ENCODE measurements around the gene SPATS2L. TPM values are rescaled to one million over a fixed set of nuclear protein-coding genes. Genes with fewer than 3 reads are reported as not detected.

SPATS2L gene
- polyA plus RNA-seq, 2 of the 4 experiments (the other 2 are of a cell fraction) = 85.2 to 202 TPM

- Histone ChIP-seq H3K27ac (0 out of 6 replicates have a peak overlapping the region, but pooled peaks of 1 of the 2 experiments have one; percentile 9), H3K4me3 (no peak overlapping the region), H3K4me1 (peaks cover 41% of the 10 kb centered on the region), H3K4me2 (peak overlapping the region; percentile 53), H3K9me3 (no peaks in the 10 kb centered on the region)
- no peak for DNase-seq (ENCODE audit: low read depth in 1 of 2, low spot score in 1 of 2)
- ChIA-PET POLR2A (no interaction called here), CTCF (no interaction called here)
- WGBS (ENCODE audit: missing lambda C conversion rate) = 50% methylated on average over 3 of the region's 3 CpGs
- 0 out of 6 replicates have a peak, but pooled peaks of 1 of the 2 experiments have one; percentile 20 for ATAC-seq
- no peak for FAIRE-seq
- no peak for TF ChIP-seq NR3C1 (IDR thresholded peaks at IDR 0.05)
- no peak for TF ChIP-seq FOXS1 (CRISPR knock-in tag; IDR thresholded peaks at IDR 0.05)
- TF ChIP-seq FOSB (CRISPR knock-in tag; IDR thresholded peaks at IDR 0.05) = no peak
- TF ChIP-seq HOXB5 (CRISPR knock-in tag; IDR thresholded peaks at IDR 0.05) = no peak
Observed at GRCh38 chr2:200336980-200337615, 30.6 kb downstream of the SPATS2L start.

- DNase-seq (ENCODE audit: low read depth in 1 of 2, low spot score in 1 of 2) = no peak
- peak overlapping the region; percentile 53 for H3K4me2 ChIP-seq
- FAIRE-seq = no peak
- POLR2A ChIA-PET = no interaction called here
- H3K9me3 ChIP-seq = no peaks in the 10 kb centered on the region
- CTCF ChIA-PET = no interaction called here
- ATAC-seq = no peak; a peak in 1 of 6 replicates
- TF ChIP-seq CEBPB (IDR thresholded peaks at IDR 0.05) (no peak), ZC3H11A (IDR thresholded peaks at IDR 0.05) (no peak), HEYL (CRISPR knock-in tag; IDR thresholded peaks at IDR 0.05) (no peak), JUN (IDR thresholded peaks at IDR 0.05) (no peak), POLR2A (IDR thresholded peaks at IDR 0.05; ENCODE audit: low read length) (no peak), NR3C1 (IDR thresholded peaks at IDR 0.05) (no peak), RAD21 (conservative IDR thresholded peaks at IDR 0.05 in 1 of 2, IDR thresholded peaks at IDR 0.05 in 1 of 2) (no peak), SMC3 (IDR thresholded peaks at IDR 0.05) (no peak), MAZ (IDR thresholded peaks at IDR 0.05; ENCODE audit: borderline replicate concordance, low read depth, low read length) (no peak)
- 0 out of 6 replicates have a peak overlapping the region, but pooled peaks of 1 of the 2 experiments have one; percentile 13 for H3K27ac ChIP-seq
- 84% methylated on average over 2 of the region's 2 CpGs for WGBS (ENCODE audit: missing lambda C conversion rate)
- H3K4me1 ChIP-seq = peaks cover 41% of the 10 kb centered on the region
- H3K4me3 ChIP-seq = no peak overlapping the region
Observed at GRCh38 chr2:200337621-200338020, 31.1 kb downstream of the SPATS2L start.

- no peak overlapping the region for H3K4me3 ChIP-seq
- ATAC-seq (no peak), FAIRE-seq (no peak), DNase-seq (ENCODE audit: low read depth in 1 of 2, low spot score in 1 of 2) (no peak)
- 0 out of 3 replicates have a peak overlapping the region, but pooled peaks have one; percentile 31 for H3K4me2 ChIP-seq
- H3K4me1 ChIP-seq = peaks cover 41% of the 10 kb centered on the region
- WGBS (ENCODE audit: missing lambda C conversion rate) = 80% methylated on average over 4 of the region's 4 CpGs
- ChIA-PET POLR2A (no interaction called here), CTCF (no interaction called here)
- H3K27ac ChIP-seq = peak overlapping the region in 1 of 2 experiments; percentile 48; a peak in 1 of 6 replicates
- H3K9me3 ChIP-seq = no peaks in the 10 kb centered on the region
- TF ChIP-seq HES2 (IDR thresholded peaks at IDR 0.05) (no peak), SMC3 (IDR thresholded peaks at IDR 0.05) (no peak), MAZ (IDR thresholded peaks at IDR 0.05; ENCODE audit: borderline replicate concordance, low read depth, low read length) (no peak), EP300 (IDR thresholded peaks at IDR 0.05) (no peak), ESRRA (IDR thresholded peaks at IDR 0.05; ENCODE audit: borderline replicate concordance, low read length) (no peak), POLR2A (IDR thresholded peaks at IDR 0.05; ENCODE audit: low read length) (no peak), CHD2 (IDR thresholded peaks at IDR 0.05; ENCODE audit: low read length, partially characterized antibody) (no peak)
Observed at GRCh38 chr2:200338692-200339091, 32.2 kb downstream of the SPATS2L start.

GRCh38 chr2:200340508-200341224 is 34.2 kb downstream of the SPATS2L start:
- DNase-seq (ENCODE audit: low read depth in 1 of 2, low spot score in 1 of 2) (no peak), FAIRE-seq (no peak), ATAC-seq (no peak)
- 95% methylated on average over 6 of the region's 6 CpGs for WGBS (ENCODE audit: missing lambda C conversion rate)
- H3K27ac ChIP-seq = no peak overlapping the region
- TF ChIP-seq ZC3H11A (IDR thresholded peaks at IDR 0.05) (no peak), SMC3 (IDR thresholded peaks at IDR 0.05) (no peak), HMGXB4 (CRISPR knock-in tag; IDR thresholded peaks at IDR 0.05; ENCODE audit: borderline replicate concordance) (no peak), TP53 (CRISPR knock-in tag; IDR thresholded peaks at IDR 0.05) (no peak), ZFP36 (IDR thresholded peaks at IDR 0.05; ENCODE audit: borderline replicate concordance, partially characterized antibody) (no peak), KDM5A (IDR thresholded peaks at IDR 0.05) (no peak), PBX3 (IDR thresholded peaks at IDR 0.05) (no peak)
- POLR2A ChIA-PET = no interaction called here
- H3K4me2 ChIP-seq = no peak overlapping the region
- no peaks in the 10 kb centered on the region for H3K9me3 ChIP-seq
- peaks cover 36% of the 10 kb centered on the region for H3K4me1 ChIP-seq
- no peak overlapping the region for H3K4me3 ChIP-seq
- CTCF ChIA-PET = interaction anchor here (1.1 kb wide), 1 partner anchor 17 kb away, joined by 3 read pairs; no protein-coding TSS in a partner anchor

Data from A549 (cell line).